ENCODE results near the gene SEMA5A.

GRCh38 chr5:9160747-9161146, 385.1 kb downstream of the SEMA5A start:
- no peak for TF ChIP-seq POLR2A (IDR thresholded peaks at IDR 0.05; ENCODE audit: low read length)
- no peak for TF ChIP-seq GATA1 (IDR thresholded peaks at IDR 0.05; ENCODE audit: low read depth, low read length)

Measured in erythroblast (primary cell).